HL-60/S4 treated with retinoic acid at 250 ng/mL for 4 days and 3 days (cell line): ENCODE data around the gene F11R.
"Not testable (repeated sequence)": the region's sequence is repeated elsewhere in the genome, so short reads cannot be mapped to it uniquely, and the experiment has no call there.

Experiments used
- in situ Hi-C: fragments of 300-500 bp; cut with MboI; formaldehyde crosslinking; loops from 2 replicates; pipeline ENCODE4 v1.7.0; 2022; ENCODE audit warnings: low sequenced_read_pairs

Gene F11R

DNA sequence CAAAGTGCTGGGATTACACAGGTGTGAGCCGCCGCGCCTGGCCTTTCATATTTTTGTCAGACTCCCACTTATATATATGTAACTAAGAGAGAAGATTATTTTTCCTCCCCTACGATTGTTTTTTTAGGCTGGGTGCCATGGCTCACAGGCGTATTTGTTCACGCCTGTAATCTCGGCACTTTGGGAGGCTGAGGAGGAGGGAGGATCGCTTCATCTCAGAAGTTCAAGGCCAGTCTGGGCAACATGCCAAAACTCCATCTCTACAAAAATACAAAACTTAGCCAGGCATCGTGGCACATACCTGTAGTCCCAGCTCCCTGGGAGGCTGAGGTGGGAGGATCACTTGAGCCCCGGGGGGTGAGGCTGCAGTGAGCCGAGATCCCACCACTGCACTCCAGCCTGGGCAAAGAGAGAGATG is 42.4 kb downstream of the F11R start:
- in situ Hi-C loops, result no loop called here

DNA sequence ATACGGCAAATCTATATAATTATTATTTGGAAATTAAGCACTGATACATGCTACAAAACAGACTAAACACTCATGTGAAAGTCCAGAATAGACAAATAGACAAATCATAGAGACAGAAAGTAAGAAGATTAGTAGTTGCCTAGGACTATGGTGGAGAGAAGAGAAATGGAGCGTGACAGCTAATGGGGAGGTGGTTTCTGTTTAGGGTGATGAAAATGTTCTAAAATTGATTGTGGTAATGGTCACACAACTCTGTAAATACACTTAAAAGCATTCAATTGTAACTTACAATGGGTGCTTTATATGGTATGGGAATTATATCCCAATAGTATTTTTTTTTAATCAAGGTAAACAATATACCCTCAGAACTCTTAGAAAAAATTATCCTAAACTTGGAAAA is 45.9 kb downstream of the F11R start:
- in situ Hi-C loops, result no loop called here

DNA sequence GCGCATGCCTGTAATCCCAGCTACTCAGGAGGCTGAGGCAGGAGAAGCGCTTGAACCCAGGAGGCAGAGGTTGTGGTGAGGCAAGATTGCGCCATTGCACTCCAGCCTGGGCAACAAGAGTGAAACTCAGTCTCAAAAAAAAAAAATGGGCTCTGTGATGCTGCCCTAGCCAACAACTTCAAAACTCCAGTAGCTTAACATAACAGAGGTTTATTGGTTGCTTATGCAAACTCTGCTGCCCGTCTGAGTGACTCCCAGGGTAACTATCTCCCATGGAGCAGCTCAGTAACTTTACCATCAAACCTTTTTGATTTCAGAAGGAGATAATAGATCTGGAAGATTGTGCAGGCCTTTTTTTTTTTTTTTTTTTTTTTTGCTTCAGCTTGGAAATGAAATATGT is 47.5 kb downstream of the F11R start:
- in situ Hi-C loops, result no loop called here

DNA sequence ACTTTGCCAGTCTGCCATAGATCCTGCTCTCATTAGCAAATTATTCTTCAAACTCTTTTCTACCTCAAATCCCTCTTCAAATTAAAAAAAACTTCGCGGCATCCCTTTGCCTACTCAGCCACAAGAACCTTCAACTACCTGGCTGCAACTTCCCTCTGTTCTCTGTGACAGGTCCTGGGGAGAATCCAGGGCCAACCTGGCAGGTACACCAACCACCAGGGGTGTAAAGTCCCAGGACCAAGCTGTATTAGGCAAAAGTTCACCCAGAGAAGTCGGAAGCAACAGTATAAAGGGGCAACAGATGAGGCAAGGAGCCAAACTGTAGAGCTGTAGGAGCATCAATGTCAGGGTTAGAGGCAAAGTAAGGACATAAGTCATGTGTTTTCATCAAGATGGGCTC is 48.0 kb downstream of the F11R start:
- in situ Hi-C loops, result no loop called here

DNA sequence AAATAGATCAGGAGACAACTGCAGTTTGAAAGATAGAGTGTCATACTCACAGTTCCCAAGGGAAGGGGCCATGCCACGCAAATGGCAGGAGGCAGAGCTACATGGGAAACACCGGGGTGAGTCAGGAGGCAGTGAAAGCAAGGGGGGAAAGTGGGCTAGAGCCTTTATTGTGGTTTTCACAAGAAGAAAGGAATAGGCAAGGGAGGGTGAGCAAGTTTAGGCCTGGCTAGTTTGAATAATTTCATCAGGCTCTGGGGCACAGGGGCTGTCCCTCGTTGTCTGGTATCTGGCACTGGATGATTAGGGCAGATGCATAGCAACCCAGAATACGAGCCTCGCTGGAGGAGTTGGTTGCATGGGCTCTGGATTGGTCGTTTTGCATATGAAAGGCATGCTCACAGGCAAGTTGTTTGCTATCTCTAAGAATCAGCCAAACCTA is 49.3 kb downstream of the F11R start:
- in situ Hi-C loops, result no loop called here

DNA sequence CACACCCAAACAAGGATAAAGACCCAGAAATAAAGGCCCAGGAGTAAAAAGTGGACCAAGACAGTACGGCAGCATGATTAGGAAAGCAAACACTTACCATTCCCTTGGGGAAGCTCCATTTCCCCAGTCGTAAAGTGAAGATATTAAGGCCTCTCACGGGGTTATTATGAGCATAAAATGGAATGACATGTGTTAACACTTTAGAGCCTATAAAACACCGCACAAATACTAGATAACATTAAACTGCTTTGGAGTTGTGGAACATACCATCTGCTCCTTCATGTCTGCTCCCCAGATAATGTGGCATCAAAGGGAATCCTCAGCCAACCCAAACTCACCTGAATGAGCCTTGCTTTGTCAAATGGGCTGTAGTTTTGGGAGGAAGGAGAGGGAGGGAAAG is 57.4 kb downstream of the F11R start:
- in situ Hi-C loops, result no loop called here

DNA sequence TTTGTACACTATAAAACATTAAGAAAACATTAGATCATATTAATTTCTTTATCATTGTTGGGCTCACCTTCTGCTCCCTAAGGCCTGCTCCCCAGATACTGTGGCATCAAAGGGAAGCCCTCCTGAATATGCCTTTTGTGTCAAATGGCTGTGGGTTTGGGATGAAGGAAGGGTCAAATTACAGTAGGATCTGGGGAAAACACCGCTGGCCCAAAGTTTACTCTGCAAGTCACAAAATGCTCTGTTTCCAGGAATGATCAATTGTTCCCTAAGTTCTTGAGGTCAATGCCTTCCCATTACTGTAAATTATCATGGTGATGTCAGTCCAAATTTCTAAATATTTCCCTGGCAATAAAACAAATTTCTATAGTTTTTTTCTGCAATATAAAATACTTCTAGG is 59.5 kb downstream of the F11R start:
- in situ Hi-C loops, result no loop called here

DNA sequence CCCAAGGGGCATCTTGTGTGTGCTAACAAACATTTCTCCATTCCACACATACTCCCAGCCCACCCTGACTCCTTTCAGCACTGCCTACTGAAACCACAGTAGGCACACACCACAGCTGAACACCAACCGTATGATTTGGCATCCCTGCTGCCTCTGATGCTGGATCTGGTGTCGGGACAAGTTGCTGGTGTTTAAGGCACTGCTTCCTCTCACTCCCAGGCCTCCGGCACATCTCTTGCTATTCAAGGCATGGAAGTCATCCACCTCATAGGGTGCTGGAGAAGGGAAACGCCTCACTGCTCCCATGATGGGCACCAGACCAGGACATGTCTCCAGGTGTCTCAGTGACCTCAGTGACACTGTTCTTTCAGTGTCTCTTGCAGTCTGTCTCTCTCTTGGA is 64.0 kb downstream of the F11R start:
- in situ Hi-C loops, result loop anchor here (10.0 kb wide), 2 partner anchors 122 to 272 kb away; no protein-coding TSS in a partner anchor

DNA sequence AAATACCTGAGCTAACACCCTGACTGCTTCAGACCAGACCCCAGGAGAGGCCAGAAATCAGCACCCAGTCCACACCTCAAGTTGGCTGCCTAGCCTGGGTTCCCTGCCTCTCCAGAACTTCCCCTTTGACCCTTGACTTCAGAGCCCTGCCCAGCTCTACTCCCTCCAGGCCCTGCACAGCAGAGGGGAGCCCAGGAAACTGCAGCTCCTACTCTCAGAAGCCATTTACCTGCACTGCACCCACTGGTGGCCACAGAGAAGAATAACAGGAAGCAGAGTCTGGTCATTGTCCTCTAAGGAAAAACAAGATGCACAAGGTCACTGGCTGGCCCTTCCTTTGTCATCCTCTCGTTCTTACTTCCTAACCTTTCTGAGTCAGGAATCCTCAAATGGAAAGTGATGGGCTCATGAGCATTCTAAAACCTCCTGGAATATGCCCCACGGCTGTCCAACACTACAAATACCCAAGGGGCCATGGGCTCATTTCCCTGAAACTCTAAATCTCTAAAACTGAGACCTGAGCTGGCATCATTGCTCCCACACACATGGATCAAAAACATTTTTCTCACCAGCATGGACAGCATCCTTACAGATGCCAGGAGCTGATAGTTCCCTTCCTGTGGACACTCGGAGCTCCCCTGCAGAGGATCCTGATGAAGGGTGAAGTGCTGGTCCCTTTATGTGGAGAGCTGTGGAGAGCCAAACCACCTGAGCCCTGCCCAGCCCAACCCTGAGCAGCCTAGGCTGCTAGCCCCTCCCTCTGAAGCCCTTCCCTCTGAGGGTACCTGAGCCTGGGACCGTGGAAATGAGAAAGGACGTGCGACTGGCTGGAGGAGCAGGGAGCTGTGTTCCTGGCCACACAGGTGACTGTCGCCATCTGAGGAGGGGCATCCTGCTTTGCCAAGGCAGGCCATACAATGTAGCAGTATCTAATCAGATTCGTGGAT is 66.5 kb downstream of the F11R start, which contains the start of gene ITLN2:
TSS of gene ITLN2 (minus strand) at position 652 of the 947 bp plus-strand sequence. CDS start at position 584, 68 bp downstream.
- in situ Hi-C loops, result loop anchor here (10.0 kb wide), 2 partner anchors 120 to 270 kb away; no protein-coding TSS in a partner anchor

DNA sequence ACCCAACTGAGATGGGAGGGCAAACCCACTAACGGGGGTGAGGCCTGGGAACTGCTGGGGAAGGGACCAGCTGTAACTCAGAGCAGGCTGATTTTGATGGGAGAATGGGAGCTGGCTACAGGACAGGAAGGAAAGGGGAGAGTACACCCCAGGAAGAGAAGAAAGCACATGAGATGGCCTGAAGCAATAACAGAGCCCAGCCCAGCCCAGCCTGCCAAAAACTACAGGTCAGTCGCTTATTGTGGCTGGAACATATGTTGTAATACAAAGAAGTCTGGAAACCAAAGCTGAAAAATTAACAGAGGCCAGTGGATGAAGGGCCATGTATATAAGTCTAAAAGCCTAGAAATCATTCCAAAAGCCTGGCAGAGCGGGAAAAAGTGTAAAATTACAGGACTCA is 67.9 kb downstream of the F11R start:
- in situ Hi-C loops, result loop anchor here (10.0 kb wide), 2 partner anchors 118 to 268 kb away; no protein-coding TSS in a partner anchor

DNA sequence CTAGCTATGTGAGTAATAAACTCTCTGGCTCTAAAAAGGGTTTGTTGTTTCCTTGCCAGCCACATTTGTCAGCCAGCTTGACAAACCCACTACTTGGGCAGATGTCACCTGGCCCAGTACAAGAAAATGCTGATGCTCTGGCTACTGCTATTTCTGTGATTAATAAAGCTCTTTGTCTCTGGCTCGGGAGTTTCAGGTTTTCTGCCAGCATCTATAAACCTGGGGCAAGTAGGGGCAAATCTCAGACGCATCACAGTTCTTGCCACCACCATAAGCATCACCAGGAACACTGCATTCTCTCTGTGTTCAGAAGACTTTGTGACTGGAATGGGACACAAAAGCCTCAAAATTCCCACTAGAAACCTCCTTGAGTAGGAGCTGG is 68.8 kb downstream of the F11R start:
- in situ Hi-C loops, result loop anchor here (10.0 kb wide), 2 partner anchors 117 to 267 kb away; no protein-coding TSS in a partner anchor

DNA sequence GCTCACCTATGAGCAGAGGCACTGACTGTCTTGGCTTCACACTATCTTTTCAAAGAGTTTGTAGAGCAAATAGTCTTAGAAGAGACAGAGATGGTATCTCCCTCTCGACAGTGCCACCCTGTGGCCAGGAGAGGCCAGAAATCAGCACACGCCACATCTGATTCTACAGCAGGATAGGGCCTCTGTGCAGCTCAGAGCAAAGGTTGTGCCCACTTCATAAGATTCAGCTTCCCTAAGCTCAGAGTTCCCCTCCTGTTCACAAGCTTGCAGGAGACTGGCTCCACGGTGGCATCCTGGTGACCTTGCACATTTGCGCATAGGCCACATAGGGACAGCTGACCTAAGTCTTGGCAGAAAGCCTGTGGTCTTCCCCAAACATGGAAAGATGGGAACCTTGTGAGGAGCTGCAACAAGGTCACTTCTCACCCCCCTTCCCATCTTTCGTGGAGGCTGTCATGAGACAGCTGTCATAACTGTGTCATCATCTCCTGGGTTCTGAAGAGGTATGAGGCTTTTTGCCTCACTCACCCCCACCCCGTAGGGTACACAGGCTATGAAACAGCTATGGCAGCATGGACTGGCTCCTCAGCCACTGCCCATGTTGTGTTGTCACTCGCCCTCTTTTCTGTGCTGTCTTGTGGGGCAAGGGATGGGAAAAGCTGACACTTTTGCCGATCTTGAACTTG is 69.4 kb downstream of the F11R start:
- in situ Hi-C loops, result loop anchor here (10.0 kb wide), 2 partner anchors 117 to 267 kb away; no protein-coding TSS in a partner anchor

DNA sequence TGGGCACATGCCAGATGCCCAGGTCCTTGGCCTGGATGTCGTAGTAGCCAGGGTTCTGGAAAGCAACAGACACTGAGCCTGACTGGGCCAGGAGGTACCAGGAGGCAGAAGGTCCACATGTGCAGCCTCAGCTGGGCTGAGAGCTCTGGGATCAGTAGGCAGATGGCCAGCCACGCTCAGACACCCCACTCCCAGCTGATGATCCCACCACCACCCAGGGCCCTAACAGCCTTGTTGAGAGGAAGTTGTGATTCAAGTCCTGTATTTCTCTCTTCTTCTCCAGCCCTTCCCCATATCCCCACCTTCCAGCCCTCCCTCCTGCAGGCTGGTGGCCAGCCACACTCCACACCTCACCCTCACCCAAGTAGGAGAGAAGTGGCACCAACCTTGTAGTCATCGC is 70.3 kb downstream of the F11R start:
- in situ Hi-C loops, result loop anchor here (10.0 kb wide), 2 partner anchors 116 to 266 kb away; no protein-coding TSS in a partner anchor

DNA sequence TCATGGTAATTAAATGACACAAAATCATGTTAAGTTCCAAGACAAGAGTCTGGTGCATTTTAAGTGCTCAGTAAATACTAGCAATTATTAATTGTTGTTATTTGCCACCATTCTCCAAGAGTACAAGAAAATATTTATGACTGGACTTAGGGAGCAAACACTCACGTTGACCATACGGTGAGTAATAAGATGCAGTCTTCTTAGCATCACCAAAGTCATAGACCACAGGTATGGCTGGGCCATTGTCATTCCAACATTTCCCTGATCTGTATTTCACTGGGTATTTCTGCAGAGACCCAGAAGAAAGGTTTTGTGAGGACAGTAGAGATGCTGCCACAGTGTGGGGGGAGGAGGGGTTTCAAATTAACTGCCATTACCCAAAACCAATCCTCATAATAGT is 71.1 kb downstream of the F11R start:
- in situ Hi-C loops, result loop anchor here (10.0 kb wide), 2 partner anchors 115 to 265 kb away; no protein-coding TSS in a partner anchor

DNA sequence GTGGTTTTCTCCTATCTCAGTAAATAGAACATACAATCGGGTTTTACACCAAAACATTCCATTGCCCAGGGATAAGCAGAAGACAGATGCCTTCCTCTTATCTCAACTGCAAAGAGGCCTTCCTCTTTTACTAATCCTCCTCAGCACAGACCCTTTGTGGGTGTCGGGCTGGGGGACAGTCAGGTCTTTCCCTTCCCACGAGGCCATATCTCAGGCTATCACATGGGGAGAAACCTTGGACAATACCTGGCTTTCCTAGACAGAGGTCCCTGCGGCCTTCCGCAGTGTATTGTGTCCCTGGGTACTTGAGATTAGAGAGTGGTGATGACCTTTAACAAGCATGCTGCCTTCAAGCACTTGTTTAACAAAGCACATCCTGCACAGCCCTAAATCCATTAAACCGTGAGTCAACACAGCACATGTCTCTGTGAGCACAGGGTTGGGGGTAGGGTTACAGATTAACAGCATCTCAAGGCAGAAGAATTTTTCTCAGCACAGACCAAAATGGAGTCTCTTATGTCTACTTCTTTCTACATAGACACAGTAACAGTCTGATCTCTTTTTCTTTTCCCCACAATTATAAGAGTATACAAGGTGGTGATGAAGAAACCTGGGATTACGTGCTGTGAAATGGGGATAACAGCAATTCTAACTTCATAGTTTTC is 71.6 kb downstream of the F11R start:
- in situ Hi-C loops, result not testable (repeated sequence)

DNA sequence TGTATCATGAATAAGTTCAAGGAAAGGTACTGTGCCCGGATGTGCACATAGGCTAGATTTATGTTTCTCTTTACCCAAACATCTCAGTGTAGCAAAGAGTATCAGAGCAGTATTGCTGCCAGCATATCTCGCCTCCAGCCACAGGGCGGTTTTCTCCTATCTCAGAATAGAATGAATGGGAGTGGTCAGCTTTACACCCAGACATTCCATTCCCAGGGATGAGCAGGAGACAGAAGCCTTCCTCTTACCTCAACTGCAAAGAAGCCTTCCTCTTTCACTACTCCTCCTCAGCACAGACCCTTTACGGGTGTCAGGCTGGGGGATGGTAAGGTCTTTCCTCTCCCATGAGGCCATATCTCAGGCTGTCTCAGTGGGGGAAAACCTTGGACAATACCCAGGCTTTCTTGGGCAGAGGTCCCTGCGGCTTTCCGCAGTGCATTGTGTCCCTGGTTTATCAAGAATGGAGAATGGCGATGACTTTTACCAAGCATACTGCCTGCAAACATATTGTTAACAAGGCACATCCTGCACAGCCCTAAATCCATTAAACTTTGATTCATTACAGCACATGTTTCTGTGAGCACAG is 73.7 kb downstream of the F11R start:
- in situ Hi-C loops, result not testable (repeated sequence)

DNA sequence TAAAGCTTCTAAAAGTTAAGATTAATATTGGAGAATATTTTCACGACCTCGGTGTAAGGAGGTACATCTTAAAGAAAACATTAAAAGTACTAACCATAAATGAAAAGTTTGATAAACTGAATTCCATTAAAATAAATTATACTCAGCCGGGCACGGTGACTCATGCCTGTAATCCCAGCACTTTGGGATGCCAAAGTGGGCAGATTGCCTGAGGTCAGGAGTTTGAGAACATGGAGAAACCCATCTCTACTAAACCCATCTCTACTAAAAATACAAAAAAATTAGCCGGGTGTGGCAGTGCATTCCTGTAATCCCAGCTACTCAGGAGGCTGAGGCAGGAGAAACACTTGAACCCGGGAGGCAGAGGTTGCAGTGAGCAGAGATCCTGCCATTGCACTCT is 75.1 kb downstream of the F11R start:
- in situ Hi-C loops, result not testable (repeated sequence)
